Esophagus muscularis mucosa (tissue), 4 donors: ENCODE data around the gene C5orf47.

Experiments used
- EP300 ChIP-seq: sonication (generic); formaldehyde crosslinking; IDR thresholded peaks from one replicate; pipeline ENCODE4 v1.6.1; 2017; ENCODE audit warnings: antibody characterized with exemption
- POLR2A ChIP-seq: fragments of 450-650 bp; IDR thresholded peaks from one replicate; pipeline ENCODE4 v1.6.1; 2017; ENCODE audit warnings: antibody characterized with exemption, moderate library complexity, mild to moderate bottlenecking, low read depth
- POLR2AphosphoS5 ChIP-seq, 2 donors: sonication (generic); formaldehyde crosslinking; IDR thresholded peaks; one replicate each; pipeline ENCODE4 v1.6.1; 2017; ENCODE audit warnings: antibody characterized with exemption in 2 of 2
- TF ChIP-seq, protein P1 (sequence below), 3 experiments: fragments of 200-600 bp in 2 of 3; fragments of 450-650 bp in 1 of 3; sonication (generic) in 2 of 3; IDR thresholded peaks; one replicate each; pipeline ENCODE4 v1.5.1; 2017 to 2019; ENCODE audit warnings: antibody characterized with exemption in 3 of 3, mild to moderate bottlenecking in 2 of 3, moderate library complexity in 1 of 3

- TF ChIP-seq POLR2AphosphoS5 (IDR thresholded peaks at IDR 0.05) = no peak
- TF ChIP-seq, protein P1, sequence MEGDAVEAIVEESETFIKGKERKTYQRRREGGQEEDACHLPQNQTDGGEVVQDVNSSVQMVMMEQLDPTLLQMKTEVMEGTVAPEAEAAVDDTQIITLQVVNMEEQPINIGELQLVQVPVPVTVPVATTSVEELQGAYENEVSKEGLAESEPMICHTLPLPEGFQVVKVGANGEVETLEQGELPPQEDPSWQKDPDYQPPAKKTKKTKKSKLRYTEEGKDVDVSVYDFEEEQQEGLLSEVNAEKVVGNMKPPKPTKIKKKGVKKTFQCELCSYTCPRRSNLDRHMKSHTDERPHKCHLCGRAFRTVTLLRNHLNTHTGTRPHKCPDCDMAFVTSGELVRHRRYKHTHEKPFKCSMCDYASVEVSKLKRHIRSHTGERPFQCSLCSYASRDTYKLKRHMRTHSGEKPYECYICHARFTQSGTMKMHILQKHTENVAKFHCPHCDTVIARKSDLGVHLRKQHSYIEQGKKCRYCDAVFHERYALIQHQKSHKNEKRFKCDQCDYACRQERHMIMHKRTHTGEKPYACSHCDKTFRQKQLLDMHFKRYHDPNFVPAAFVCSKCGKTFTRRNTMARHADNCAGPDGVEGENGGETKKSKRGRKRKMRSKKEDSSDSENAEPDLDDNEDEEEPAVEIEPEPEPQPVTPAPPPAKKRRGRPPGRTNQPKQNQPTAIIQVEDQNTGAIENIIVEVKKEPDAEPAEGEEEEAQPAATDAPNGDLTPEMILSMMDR (IDR thresholded peaks at IDR 0.05) = peak; percentile 24 to 41 (median 33)
- TF ChIP-seq POLR2A = no peak
- no peak for TF ChIP-seq EP300
Measured at GRCh38 chr5:174045470-174046025, 56.6 kb downstream of the C5orf47 start, which contains the start of gene NSG2.
